ENCODE measurements around the gene RNF223. TPM values are rescaled to one million over a fixed set of nuclear protein-coding genes. Genes with fewer than 3 reads are reported as not detected.

Gene RNF223
- total RNA-seq (2021; fragmentation: NEBNext Ultra II Directional; extraction: Animal tissue kit (Norgen Biotek cat#: 25700)) (not detected in 2 replicates), polyA plus RNA-seq (2011; rRNA removed) (not detected in 2 replicates), polyA minus RNA-seq (2011; rRNA and poly(A)+ RNA removed) (not detected in 2 replicates)
- polyA plus RNA-seq (2011; cell fraction: cytosol; rRNA removed), result not detected
- not detected for polyA plus RNA-seq (2011; cell fraction: nucleus; rRNA removed)
- polyA plus RNA-seq (2012, experiment 1 of 2), result not detected in 4 replicates
- not detected for polyA plus RNA-seq (2012, experiment 2 of 2)
- polyA plus RNA-seq (2013, experiment 1 of 2), result 0.02 TPM
- not detected for polyA plus RNA-seq (2013, experiment 2 of 2)
- not detected for polyA minus RNA-seq (2011; cell fraction: cytosol; rRNA and poly(A)+ RNA removed)
- 0.40 TPM for polyA minus RNA-seq (2011; cell fraction: nucleus; rRNA and poly(A)+ RNA removed)
- long read RNA-seq, experiment 1, result 0 reads
- long read RNA-seq, experiment 2, result 0 reads

GRCh38 chr1:1073743-1074587 lies at the start of gene RNF223:
TSS of gene RNF223 (minus strand) at chr1:1074306. CDS start at chr1:1072566, 1,740 bp downstream.
- 88% methylated on average over 24 of the region's 35 CpGs; no CpG with 5 or more reads in 1 of the 2 experiments for WGBS, 2 experiments (ENCODE audit: extremely low coverage in 1 of 2, insufficient coverage in 1 of 2, insufficient read length in 1 of 2, insufficient replicate concordance in 2 of 2, low coverage in 1 of 2, low lambda C conversion rate in 2 of 2, missing lambda C conversion rate in 1 of 2)
- Histone ChIP-seq H4K5ac (ENCODE audit: insufficient read length, low read depth, low read length) (no peak within 1 kb of the TSS), H3K79me2 (ENCODE audit: control insufficient read depth in 1 of 2, insufficient read depth in 2 of 2, low read length in 2 of 2) (no peaks in the 10 kb centered on the region), H3K36me3 (ENCODE audit: control insufficient read depth in 2 of 4, insufficient read depth in 4 of 4, low read length in 3 of 4) (no peaks in the 10 kb centered on the region), H4K8ac (ENCODE audit: extremely low read depth, insufficient read depth, low read length) (peak within 1 kb of the TSS; percentile 35), H3K56ac (replicated peaks; ENCODE audit: insufficient read length, low read depth, low read length) (no peak within 1 kb of the TSS), H3K27ac (ENCODE audit: low read depth, low read length) (no peak within 1 kb of the TSS), H4K91ac (replicated peaks; ENCODE audit: insufficient read length, low read length) (peak within 1 kb of the TSS; percentile 91), H3K18ac (ENCODE audit: extremely low read depth, low read length) (no peak within 1 kb of the TSS; the same call in 1 of the 2 replicates), H2BK12ac (ENCODE audit: low read depth, low read length) (peak within 1 kb of the TSS; percentile 88; the same call in 1 of the 2 replicates), H3K9ac (replicated peaks in 1 of 4; ENCODE audit: extremely low read depth in 1 of 4, low read depth in 3 of 4, low read length in 3 of 4) (peak within 1 kb of the TSS in 1 of 4 experiments; percentile 47; a peak in 2 of 7 replicates), H3K14ac (ENCODE audit: insufficient read length) (no peak within 1 kb of the TSS), H2BK120ac (replicated peaks; ENCODE audit: low read depth, low read length) (no peak within 1 kb of the TSS), H2BK15ac (ENCODE audit: low read length) (peak within 1 kb of the TSS; percentile 99), H3K23ac (ENCODE audit: insufficient read length) (no peak within 1 kb of the TSS), H4K20me1 (replicated peaks in 1 of 2; ENCODE audit: control insufficient read depth in 1 of 2, insufficient read depth in 2 of 2, low read length in 2 of 2) (peaks cover 0 to 8% of the 10 kb centered on the region in 2 experiments), H2AFZ (ENCODE audit: low read length) (no peak within 1 kb of the TSS), H3K23me2 (ENCODE audit: low read depth, low read length) (peaks cover 5% of the 10 kb centered on the region; the same call in 1 of the 2 replicates), H2AK5ac (ENCODE audit: low read depth, low read length) (peak within 1 kb of the TSS; percentile 99), H3K4me3 (ENCODE audit: extremely low read depth in 1 of 4, insufficient read depth in 2 of 4, low read depth in 3 of 4, low read length in 4 of 4) (no peak within 1 kb of the TSS), H3K4me2 (ENCODE audit: insufficient read depth in 1 of 2, low read depth in 2 of 2, low read length in 2 of 2) (no peak within 1 kb of the TSS), H3K4ac (replicated peaks; ENCODE audit: insufficient read length, low read depth, low read length) (no peak within 1 kb of the TSS), H3K27me3 (replicated peaks in 1 of 4; ENCODE audit: control insufficient read depth in 3 of 4, extremely low read depth in 1 of 4, insufficient read depth in 3 of 4, low read length in 3 of 4) (peaks cover 1 to 18% (median 9%) of the 10 kb centered on the region in 4 experiments; a peak in 6 of 7 replicates), H3K9me3 (ENCODE audit: insufficient read depth in 2 of 2, low read depth in 1 of 2, low read length in 1 of 2) (no peaks in the 10 kb centered on the region), H3K79me1 (ENCODE audit: low read depth, low read length) (no peaks in the 10 kb centered on the region), H3K4me1 (replicated peaks in 1 of 4; ENCODE audit: control insufficient read depth in 3 of 4, insufficient read depth in 4 of 4, low read length in 3 of 4) (peaks cover 0 to 6% (median 0%) of the 10 kb centered on the region in 4 experiments; a peak in 2 of 7 replicates), H2BK5ac (ENCODE audit: low read depth, low read length) (peak within 1 kb of the TSS; percentile 82; the same call in 1 of the 2 replicates), H2BK20ac (ENCODE audit: low read length) (no peak within 1 kb of the TSS)
- FAIRE-seq (no peak), DNase-seq (ENCODE audit: low read depth in 1 of 2, low spot score in 2 of 2) (no peak)
- POLR2A ChIA-PET (ENCODE audit: partially characterized antibody), result interaction anchor here (0.7 to 1.9 kb wide), 3 partner anchors 34 to 162 kb away, joined by 3 to 6 read pairs (median 4); no protein-coding TSS in a partner anchor
- CTCF ChIA-PET (ENCODE audit: partially characterized antibody), result interaction anchor here (0.9 to 2.3 kb wide), 8 partner anchors 10 to 158 kb away, joined by 3 to 5 read pairs (median 4); partner anchors contain the start of gene SDF4
- TF ChIP-seq JUN (IDR thresholded peaks at IDR 0.05; ENCODE audit: low read depth, low read length), result no peak
- peak; percentile 51; the same call in 1 of the 2 replicates for TF ChIP-seq TBP (IDR thresholded peaks at IDR 0.05; ENCODE audit: low read depth, low read length)

Data from H1 (cell line).